Measurements from ENCODE around the gene FER1L5.
A peak's percentile ranks its signal among the peaks of the same experiment; 100 is the strongest.

The FER1L5 gene

DNA sequence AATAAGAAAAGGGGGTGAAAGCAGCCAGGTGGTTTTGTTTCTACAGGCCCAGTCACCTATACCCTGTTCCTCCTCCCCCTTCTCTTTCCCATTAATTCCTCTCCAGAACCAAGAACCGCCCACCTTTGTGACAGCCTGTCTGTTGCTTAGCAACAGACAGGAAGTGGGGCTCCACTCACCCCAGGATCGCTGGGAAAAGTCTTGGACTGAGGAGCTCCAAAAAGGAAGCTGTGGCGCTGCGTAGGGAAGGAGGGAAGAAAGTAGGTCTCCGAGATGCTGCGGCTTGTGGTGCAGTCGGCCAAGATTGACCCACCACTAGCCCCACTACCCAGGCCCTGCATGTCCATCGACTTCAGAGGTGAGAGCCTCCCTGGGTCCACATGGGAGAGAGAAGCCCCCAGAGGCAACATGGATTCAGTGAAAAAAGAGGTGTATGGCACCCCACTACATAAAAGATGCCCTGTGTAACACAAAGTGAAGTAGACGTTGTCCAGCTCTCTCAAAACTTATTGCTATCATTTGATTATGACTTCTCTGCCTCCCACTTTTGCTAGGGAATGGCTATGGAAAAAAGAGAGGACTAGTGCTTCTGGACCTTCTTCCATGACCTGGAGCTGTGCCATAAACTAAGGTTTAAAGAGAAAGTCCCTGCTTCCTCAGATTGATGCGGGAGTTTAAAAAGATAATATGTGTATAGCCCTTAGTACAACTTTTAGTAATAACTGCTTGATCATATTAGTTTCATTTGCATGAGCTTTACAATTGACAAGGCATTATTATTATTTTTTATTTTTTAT is at the start of gene FER1L5:
TSS of gene FER1L5 (plus strand) at position 201 of the 797 bp plus-strand sequence. CDS start at position 274, 73 bp downstream.
- peak; percentile 7 for DNase-seq

- no peak for DNase-seq
These were observed 48.3 kb upstream of the FER1L5 start for GRCh38 chr2:96594282-96594681.

- no peak for DNase-seq
These were observed 47.8 kb upstream of the FER1L5 start for GRCh38 chr2:96594691-96595152.

GRCh38 chr2:96596596-96596995 is 46.0 kb upstream of the FER1L5 start:
- DNase-seq = no peak

- no peak for DNase-seq
These were observed 42.6 kb upstream of the FER1L5 start for GRCh38 chr2:96599941-96600340.

GRCh38 chr2:96601382-96602292 is 40.9 kb upstream of the FER1L5 start:
- DNase-seq = no peak

DNA sequence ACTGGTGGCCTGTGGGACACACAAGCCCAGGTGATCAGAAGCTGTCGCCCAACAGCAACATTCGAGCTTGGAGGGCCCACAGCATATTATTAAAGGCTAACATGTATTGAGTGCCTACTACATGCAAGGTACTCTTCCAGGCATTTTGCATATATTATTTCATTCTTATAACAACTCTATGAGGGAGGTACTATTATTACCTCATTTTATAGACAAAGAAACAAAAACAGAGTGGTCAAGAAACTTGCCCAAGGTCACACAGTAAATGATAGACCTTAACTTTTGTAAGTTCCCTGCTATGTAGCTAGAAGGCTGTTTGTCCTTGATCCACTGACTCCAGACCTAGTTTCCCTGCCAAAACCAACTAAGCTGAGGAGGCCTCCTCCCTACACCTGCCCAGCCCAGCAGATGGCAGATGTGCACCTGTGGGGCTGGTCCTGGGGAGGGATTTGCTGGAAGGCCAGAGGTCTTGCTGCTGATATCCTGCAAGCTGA is 40.2 kb upstream of the FER1L5 start:
- no peak for DNase-seq

- DNase-seq = no peak
These were observed 38.5 kb upstream of the FER1L5 start for GRCh38 chr2:96604104-96604503.

- no peak for DNase-seq
These were observed 33.8 kb upstream of the FER1L5 start for GRCh38 chr2:96608469-96609455.

DNA sequence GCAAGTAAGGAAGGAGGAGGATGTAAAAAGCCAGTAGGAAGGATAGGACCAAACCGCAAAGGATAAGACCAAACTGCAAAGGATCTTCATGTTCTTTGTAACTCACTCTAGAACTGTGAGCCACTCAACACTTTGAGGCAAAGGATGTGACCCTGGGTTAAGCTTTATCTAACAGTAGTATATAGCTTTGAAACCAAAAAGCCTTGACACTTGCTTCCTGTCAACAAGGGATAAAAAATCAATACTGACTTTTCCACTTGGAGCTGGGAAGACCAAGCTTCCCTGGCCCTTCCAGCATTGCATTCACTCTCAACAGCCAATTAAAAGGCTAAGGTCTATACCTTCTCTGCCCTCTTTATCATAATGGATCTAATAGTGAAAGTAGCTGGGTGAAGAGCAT is 26.4 kb upstream of the FER1L5 start:
- no peak for DNase-seq

DNA sequence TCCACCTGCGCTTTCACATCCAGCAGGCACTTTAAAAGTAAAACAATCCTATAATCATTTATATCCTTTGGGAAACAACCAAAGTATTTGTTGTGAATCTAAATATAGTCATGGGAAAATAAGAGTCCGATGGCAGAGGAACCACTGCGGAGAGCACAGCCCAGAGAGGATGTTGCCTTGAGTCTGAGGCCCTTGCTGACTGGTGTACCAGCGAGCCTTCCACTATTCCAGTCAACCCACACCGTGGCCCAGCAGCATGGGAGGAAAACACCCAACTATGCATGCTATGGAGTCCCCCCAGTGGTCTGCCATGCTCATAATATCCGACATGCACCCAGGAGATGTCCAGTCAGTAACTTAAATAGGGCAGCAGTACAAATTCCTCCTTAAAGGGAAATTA is 26.0 kb upstream of the FER1L5 start:
- no peak for DNase-seq

GRCh38 chr2:96617012-96617411 is 25.6 kb upstream of the FER1L5 start:
- no peak for DNase-seq

DNA sequence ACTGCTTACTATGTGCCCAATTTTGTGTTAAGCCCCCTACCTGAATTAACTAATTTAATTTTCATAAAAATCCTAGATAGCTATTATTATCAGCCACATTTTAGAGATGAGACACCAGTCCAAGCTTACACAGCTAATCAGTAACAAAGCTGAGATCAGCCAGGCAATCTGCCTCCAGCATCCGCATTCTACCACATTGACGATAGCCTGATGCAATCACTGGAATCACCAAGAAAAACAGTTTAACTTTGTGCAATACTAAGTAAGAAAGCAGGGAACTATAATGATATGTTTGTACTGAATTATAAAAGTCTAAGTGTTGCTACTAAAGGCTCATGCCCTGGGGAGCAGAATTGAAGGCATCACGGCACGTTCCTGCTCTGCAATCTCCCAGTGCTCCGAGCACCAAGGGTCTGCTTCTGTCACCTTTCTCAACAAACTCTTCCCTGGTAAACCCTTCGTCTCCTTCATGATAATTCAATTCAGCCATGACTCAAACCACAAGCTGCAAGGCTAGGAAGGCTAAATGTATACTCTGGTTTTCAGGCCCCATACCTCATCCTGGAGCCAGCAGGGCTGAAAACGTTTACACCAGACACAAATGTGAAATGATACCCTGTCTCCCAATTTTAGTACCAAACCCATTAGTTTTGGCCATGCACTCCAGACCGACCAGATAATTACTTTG is 23.8 kb upstream of the FER1L5 start:
- DNase-seq = no peak

GRCh38 chr2:96622544-96622943 is 20.0 kb upstream of the FER1L5 start:
- no peak for DNase-seq

DNA sequence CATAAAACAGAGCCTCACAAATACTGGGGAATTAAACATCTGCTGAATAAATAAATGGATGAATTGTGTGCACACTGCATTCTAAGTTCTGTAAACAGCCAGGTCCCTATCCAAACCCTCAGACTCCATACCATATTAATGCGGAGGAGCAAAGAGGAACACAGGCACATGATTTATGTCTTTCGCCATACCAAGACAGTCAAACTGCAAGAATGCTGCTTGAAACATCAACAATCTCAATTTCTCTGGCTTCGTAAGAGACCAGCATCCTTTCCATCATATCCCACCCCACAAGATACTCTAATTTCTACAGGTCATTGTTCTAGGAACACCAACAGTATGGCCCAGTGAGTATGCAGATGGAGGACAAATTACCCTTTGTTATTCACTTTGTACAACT is 19.4 kb upstream of the FER1L5 start:
- no peak for DNase-seq

DNA sequence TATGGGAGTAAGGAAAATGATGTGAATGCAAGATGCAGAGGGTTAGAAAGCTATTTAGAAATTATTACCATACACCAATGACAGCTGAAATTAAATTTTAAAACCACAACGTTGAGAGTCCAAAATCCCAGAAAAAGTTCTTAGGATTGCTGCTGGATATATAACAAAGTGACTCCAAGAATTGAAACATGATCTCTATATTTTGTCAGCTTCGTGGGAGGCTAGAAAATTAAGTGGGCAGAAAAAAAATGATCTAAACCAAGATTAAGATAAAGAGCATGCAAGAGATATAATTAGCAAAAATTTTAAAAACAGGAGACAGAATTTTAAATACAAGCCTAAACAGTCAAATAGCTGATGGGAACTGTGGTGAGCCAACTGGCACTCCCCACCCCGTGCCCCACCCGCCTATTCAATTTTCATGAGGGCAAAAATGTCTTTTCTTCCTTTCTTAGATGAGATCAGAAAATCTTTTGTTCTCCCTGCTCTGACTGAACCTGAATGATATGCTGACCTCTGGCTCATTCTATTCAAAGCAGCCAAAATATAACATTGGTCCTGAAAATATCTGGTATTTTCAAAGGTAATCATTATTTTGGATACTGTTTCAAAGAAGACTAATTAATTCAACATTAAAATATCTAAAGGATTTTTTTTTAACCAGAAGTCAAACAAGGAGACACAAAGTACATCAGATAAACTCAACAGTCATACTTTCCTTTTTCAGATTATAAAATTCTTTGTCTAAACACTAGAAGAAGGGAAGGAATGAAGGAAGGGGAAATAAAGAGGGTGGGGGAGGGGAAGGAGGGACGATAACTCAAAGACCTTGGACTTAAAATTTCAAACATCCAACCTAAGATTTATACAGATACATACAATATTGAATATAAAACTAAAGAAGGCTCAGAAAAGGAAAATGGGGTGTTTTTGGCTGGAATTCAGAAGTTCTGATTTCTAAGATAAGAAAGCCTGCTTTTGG is 16.7 kb upstream of the FER1L5 start:
- no peak for DNase-seq

GRCh38 chr2:96626553-96626942 is 16.0 kb upstream of the FER1L5 start:
- DNase-seq = no peak

- no peak for DNase-seq
These were observed 10.6 kb upstream of the FER1L5 start for GRCh38 chr2:96631804-96632435.

GRCh38 chr2:96633641-96634040 is 8.9 kb upstream of the FER1L5 start:
- DNase-seq = no peak

GRCh38 chr2:96636551-96637171 is 5.9 kb upstream of the FER1L5 start:
- DNase-seq = no peak
